Skeletal muscle tissue (tissue), 4 donors: ENCODE data around the gene CYTH2. TPM values are rescaled to one million over a fixed set of nuclear protein-coding genes. Genes with fewer than 3 reads are reported as not detected.

Experiments
- H3K27ac ChIP-seq: one replicate; pipeline ENCODE4 v1.7.0; 2013; ENCODE audit warnings: mild to moderate bottlenecking, low read depth, low read length, inconsistent platforms
- H3K27me3 ChIP-seq, 3 donors: one replicate each; pipeline ENCODE4 v1.7.0; 2013; ENCODE audit warnings: low read length in 3 of 3; ENCODE audit not compliant: control insufficient read depth in 3 of 3, insufficient read depth in 3 of 3
- H3K36me3 ChIP-seq, 3 donors: one replicate each; pipeline ENCODE4 v1.7.0; 2013; ENCODE audit warnings: low read length in 3 of 3; ENCODE audit not compliant: control insufficient read depth in 3 of 3, insufficient read depth in 3 of 3
- H3K4me1 ChIP-seq, 3 donors: one replicate each; pipeline ENCODE4 v1.7.0; 2013; ENCODE audit warnings: low read length in 3 of 3, mild to moderate bottlenecking in 3 of 3; ENCODE audit not compliant: control insufficient read depth in 3 of 3, insufficient read depth in 3 of 3
- H3K4me3 ChIP-seq, 3 donors: one replicate each; pipeline ENCODE4 v1.7.0; 2013; ENCODE audit warnings: low read length in 3 of 3
- H3K9ac ChIP-seq, 3 donors: one replicate each; pipeline ENCODE4 v1.7.0; 2013; ENCODE audit warnings: low read length in 3 of 3, mild to moderate bottlenecking in 3 of 3, moderate library complexity in 2 of 3, low read depth in 1 of 3
- H3K9me3 ChIP-seq, 3 donors: one replicate each; pipeline ENCODE4 v1.7.0; 2013; ENCODE audit warnings: low read length in 3 of 3; ENCODE audit not compliant: control insufficient read depth in 3 of 3
- total RNA-seq: library from RNA; depleted of rRNA; stranded (reverse); fragments of >200 nt; gene quantifications from one replicate; pipeline ENCODE4 v1.2.3, GENCODE V29; 2014
- donor health status: Osteomylitis.

Gene CYTH2
- total RNA-seq, 1 donor from 2014 or later = 33.4 TPM

DNA sequence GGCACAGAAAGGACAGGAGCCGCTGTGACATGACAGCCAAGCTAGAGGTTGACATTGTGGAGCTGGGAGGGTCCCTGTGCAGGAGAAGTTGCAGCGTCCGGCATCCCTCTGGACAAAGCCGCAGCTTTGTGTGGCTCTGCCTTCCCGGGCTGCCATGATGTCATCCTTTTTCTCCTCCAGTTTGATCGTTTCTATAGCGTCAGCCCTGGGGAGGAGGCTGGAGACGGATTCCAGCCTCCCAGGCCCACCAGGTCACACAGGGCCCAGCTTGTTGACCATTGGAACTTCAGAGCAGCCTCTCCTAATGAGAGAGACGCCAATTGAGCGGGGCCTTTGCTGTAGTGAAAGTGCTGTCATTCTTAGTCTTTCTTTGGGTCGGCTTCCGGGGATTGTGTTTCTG, 17.5 kb upstream of the CYTH2 start:
- Histone ChIP-seq H3K9me3 (no peaks in the 10 kb centered on the region), H3K27me3 (no peaks in the 10 kb centered on the region), H3K27ac (no peak overlapping the region), H3K9ac (no peak overlapping the region), H3K4me1 (peaks cover 6 to 28% (median 8%) of the 10 kb centered on the region in 3 donors), H3K4me3 (no peak overlapping the region), H3K36me3 (peaks cover 55 to 60% (median 56%) of the 10 kb centered on the region in 3 donors)

- Histone ChIP-seq H3K4me3 (no peak overlapping the region), H3K9me3 (no peaks in the 10 kb centered on the region), H3K36me3 (peaks cover 52 to 57% (median 56%) of the 10 kb centered on the region in 3 donors), H3K27me3 (no peaks in the 10 kb centered on the region), H3K4me1 (peaks cover 5 to 26% (median 7%) of the 10 kb centered on the region in 3 donors), H3K27ac (no peak overlapping the region), H3K9ac (no peak overlapping the region)
These were observed 16.6 kb upstream of the CYTH2 start for GRCh38 chr19:48452289-48453190.

GRCh38 chr19:48454150-48454730, 14.9 kb upstream of the CYTH2 start:
- H3K4me1 ChIP-seq = peaks cover 5 to 19% (median 7%) of the 10 kb centered on the region in 3 donors
- no peak overlapping the region for H3K9ac ChIP-seq
- H3K27me3 ChIP-seq = no peaks in the 10 kb centered on the region
- H3K9me3 ChIP-seq = no peaks in the 10 kb centered on the region
- H3K27ac ChIP-seq = no peak overlapping the region
- H3K4me3 ChIP-seq = no peak overlapping the region
- peaks cover 43 to 45% (median 44%) of the 10 kb centered on the region in 3 donors for H3K36me3 ChIP-seq

GRCh38 chr19:48455171-48455907, 13.8 kb upstream of the CYTH2 start, which contains the start of gene KCNJ14:
TSS of gene KCNJ14 (plus strand) at chr19:48455574. CDS start at chr19:48461725, 6,151 bp downstream.
- Histone ChIP-seq H3K27me3 (no peaks in the 10 kb centered on the region), H3K4me3 (no peak within 1 kb of the TSS), H3K9ac (peak within 1 kb of the TSS in 2 of 3 donors; percentile 16 to 20), H3K27ac (no peak within 1 kb of the TSS), H3K4me1 (peaks cover 5 to 19% (median 7%) of the 10 kb centered on the region in 3 donors), H3K36me3 (peaks cover 35 to 37% (median 36%) of the 10 kb centered on the region in 3 donors), H3K9me3 (no peaks in the 10 kb centered on the region)

- Histone ChIP-seq H3K27me3 (no peaks in the 10 kb centered on the region), H3K36me3 (peaks cover 29 to 30% (median 29%) of the 10 kb centered on the region in 3 donors), H3K9ac (peak overlapping the region in 1 of 3 donors; percentile 20), H3K27ac (no peak overlapping the region), H3K4me3 (no peak overlapping the region), H3K4me1 (peaks cover 5 to 19% (median 7%) of the 10 kb centered on the region in 3 donors), H3K9me3 (no peaks in the 10 kb centered on the region)
These were observed 13.1 kb upstream of the CYTH2 start for GRCh38 chr19:48455908-48456562.

DNA sequence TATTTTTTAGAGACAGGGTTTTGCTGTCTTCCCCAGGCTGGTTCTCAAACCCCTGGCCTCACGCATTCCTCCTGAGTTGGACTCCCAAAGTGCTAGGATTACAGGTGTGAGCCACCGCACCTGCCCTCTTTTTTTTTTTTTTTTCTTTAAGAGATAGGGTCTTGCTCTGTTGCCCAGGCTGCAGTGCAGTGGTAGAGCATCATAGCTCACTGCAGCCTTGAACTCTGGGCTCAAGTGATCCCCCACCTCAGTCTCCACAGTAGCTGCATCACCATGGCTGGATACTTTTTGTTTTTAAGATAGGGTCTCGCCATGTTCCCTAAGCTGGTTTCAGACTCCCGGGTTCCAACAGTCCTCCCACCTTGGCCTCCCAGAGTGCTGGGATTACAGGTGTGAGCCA, 12.3 kb upstream of the CYTH2 start:
- Histone ChIP-seq H3K27me3 (no peaks in the 10 kb centered on the region), H3K9me3 (no peaks in the 10 kb centered on the region), H3K4me1 (peaks cover 5 to 19% (median 7%) of the 10 kb centered on the region in 3 donors), H3K9ac (no peak overlapping the region), H3K36me3 (peaks cover 21 to 22% (median 21%) of the 10 kb centered on the region in 3 donors), H3K4me3 (no peak overlapping the region), H3K27ac (no peak overlapping the region)

DNA sequence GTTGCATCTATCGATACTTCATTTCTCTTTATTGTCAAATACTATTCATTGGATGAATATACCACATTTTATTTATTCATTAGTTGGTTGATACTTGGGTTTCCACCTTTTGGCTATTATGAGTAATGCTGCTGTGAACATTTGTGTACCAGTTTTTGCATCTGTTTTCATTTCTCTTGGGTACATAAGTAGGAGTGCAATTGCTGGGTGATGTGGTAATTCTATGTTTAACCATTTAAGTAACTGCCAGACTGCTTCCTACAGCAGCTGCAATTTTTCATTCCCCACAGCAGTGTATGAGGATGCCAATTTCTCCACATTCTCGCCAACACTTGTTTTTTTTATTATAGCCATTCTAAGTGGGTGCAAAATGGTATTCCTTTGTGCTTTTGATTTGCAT, 11.2 kb upstream of the CYTH2 start:
- Histone ChIP-seq H3K27ac (no peak overlapping the region), H3K27me3 (no peaks in the 10 kb centered on the region), H3K4me3 (no peak overlapping the region), H3K9me3 (no peaks in the 10 kb centered on the region), H3K9ac (no peak overlapping the region), H3K36me3 (peaks cover 13 to 16% (median 13%) of the 10 kb centered on the region in 3 donors), H3K4me1 (peaks cover 5 to 11% (median 7%) of the 10 kb centered on the region in 3 donors)

DNA sequence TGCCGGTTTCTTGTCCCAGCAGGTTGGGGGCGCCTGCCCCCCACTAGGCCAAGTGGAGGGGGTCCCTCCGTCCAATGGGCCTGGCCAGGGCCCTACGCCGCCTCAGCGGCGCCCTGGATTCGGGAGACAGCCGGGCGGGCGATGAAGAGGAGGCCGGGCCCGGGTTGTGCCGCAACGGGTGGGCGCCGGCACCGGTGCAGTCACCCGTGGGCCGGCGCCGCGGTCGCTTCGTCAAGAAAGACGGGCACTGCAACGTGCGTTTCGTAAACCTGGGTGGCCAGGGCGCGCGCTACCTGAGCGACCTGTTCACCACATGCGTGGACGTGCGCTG, 7.6 kb upstream of the CYTH2 start:
- H3K36me3 ChIP-seq = peaks cover 0 to 2% (median 0%) of the 10 kb centered on the region in 3 donors
- no peaks in the 10 kb centered on the region for H3K9me3 ChIP-seq
- no peak overlapping the region for H3K27ac ChIP-seq
- H3K27me3 ChIP-seq = no peaks in the 10 kb centered on the region
- H3K4me3 ChIP-seq = no peak overlapping the region
- no peak overlapping the region for H3K9ac ChIP-seq
- H3K4me1 ChIP-seq = no peaks in the 10 kb centered on the region

GRCh38 chr19:48461982-48462655, 7.0 kb upstream of the CYTH2 start:
- H3K36me3 ChIP-seq = peaks cover 0 to 2% (median 0%) of the 10 kb centered on the region in 3 donors
- no peaks in the 10 kb centered on the region for H3K9me3 ChIP-seq
- no peak overlapping the region for H3K4me3 ChIP-seq
- H3K27ac ChIP-seq = no peak overlapping the region
- H3K9ac ChIP-seq = no peak overlapping the region
- no peaks in the 10 kb centered on the region for H3K4me1 ChIP-seq
- H3K27me3 ChIP-seq = no peaks in the 10 kb centered on the region
